Colonic mucosa (tissue), 4 donors: ENCODE measurements around the gene RWDD1. TPM values are rescaled to one million over a fixed set of nuclear protein-coding genes. Genes with fewer than 3 reads are reported as not detected.

Source experiments
- DNase-seq: peaks from one replicate; pipeline ENCODE4 v3.0.0-alpha.2; 2020
- H3K27ac ChIP-seq: fragments of 200-600 bp; one replicate; pipeline ENCODE4 v1.8.0; 2021
- H3K27me3 ChIP-seq: fragments of 200-600 bp; one replicate; pipeline ENCODE4 v1.8.0; 2021
- H3K36me3 ChIP-seq: fragments of 200-600 bp; one replicate; pipeline ENCODE4 v1.8.0; 2021
- H3K4me1 ChIP-seq: fragments of 200-600 bp; one replicate; pipeline ENCODE4 v1.8.0; 2021; ENCODE audit warnings: mild to moderate bottlenecking
- H3K4me3 ChIP-seq: fragments of 200-600 bp; one replicate; pipeline ENCODE4 v1.8.0; 2021
- H3K9ac ChIP-seq, 2 donors: one replicate each; pipeline ENCODE4 v1.7.0; 2013; ENCODE audit warnings: control low read depth in 2 of 2, low read depth in 2 of 2, low read length in 2 of 2
- H3K9me3 ChIP-seq: fragments of 200-600 bp; one replicate; pipeline ENCODE4 v1.8.0; 2021
- intact Hi-C: fragments of 100-400 bp; cut with DNase I; formaldehyde crosslinking; loops from one replicate; pipeline ENCODE4 v1.14.1; 2022
- total RNA-seq, 2 donors: library from RNA; stranded (reverse); fragmentation: NEBNext Ultra II Directional in 1 of 2; extraction: Animal tissue kit (Norgen Biotek cat#: 25700) in 1 of 2; gene quantifications; one replicate each; pipeline ENCODE4 v1.2.1, GENCODE V29; 2021
- TF ChIP-seq, protein P1 (sequence below): fragments of 200-600 bp; IDR thresholded peaks from one replicate; pipeline ENCODE4 v1.8.0; 2022; ENCODE audit warnings: antibody characterized with exemption, mild to moderate bottlenecking
- donor health status: healthy.
- donor health status: DM: no; HTN: no; CAD: no.
- donor health status: DM: no; HTN: no; CAD: no.

Gene RWDD1
- total RNA-seq, 2 donors from 2014 or later: 27.4 to 30.8 TPM

DNA sequence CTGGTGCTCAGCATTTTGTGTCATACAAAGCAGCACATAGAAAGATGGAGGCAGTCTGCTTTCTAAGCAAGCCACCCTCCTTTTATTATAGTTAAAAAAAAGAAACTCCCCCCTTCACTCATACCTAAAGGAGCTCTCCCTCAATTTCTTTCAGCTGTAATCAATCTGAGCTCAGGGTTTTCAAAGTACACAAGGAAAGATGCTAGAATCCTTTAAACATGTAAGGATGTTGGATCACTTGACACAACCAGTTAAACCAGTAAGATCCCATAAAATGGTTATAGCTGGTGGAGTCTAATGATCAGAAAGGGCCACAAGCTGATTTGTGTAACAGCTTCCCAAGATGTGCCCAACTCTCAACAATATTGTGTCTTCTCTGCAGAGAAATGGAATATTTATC is 17.9 kb upstream of the RWDD1 start, which contains the start of gene CALHM4:
CALHM4 (plus strand) TSS at position 301 of the 400 bp plus-strand sequence; CDS start at position 344, 43 bp downstream.
- H3K9me3 ChIP-seq: no peaks in the 10 kb centered on the region
- no peaks in the 10 kb centered on the region for H3K36me3 ChIP-seq
- no peak within 1 kb of the TSS for H3K9ac ChIP-seq
- H3K27ac ChIP-seq: no peak within 1 kb of the TSS
- no peaks in the 10 kb centered on the region for H3K4me1 ChIP-seq
- no peaks in the 10 kb centered on the region for H3K27me3 ChIP-seq
- intact Hi-C loops: no loop called here
- no peak for DNase-seq
- H3K4me3 ChIP-seq: no peak within 1 kb of the TSS
- TF ChIP-seq, protein P1, sequence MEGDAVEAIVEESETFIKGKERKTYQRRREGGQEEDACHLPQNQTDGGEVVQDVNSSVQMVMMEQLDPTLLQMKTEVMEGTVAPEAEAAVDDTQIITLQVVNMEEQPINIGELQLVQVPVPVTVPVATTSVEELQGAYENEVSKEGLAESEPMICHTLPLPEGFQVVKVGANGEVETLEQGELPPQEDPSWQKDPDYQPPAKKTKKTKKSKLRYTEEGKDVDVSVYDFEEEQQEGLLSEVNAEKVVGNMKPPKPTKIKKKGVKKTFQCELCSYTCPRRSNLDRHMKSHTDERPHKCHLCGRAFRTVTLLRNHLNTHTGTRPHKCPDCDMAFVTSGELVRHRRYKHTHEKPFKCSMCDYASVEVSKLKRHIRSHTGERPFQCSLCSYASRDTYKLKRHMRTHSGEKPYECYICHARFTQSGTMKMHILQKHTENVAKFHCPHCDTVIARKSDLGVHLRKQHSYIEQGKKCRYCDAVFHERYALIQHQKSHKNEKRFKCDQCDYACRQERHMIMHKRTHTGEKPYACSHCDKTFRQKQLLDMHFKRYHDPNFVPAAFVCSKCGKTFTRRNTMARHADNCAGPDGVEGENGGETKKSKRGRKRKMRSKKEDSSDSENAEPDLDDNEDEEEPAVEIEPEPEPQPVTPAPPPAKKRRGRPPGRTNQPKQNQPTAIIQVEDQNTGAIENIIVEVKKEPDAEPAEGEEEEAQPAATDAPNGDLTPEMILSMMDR: no peak

DNA sequence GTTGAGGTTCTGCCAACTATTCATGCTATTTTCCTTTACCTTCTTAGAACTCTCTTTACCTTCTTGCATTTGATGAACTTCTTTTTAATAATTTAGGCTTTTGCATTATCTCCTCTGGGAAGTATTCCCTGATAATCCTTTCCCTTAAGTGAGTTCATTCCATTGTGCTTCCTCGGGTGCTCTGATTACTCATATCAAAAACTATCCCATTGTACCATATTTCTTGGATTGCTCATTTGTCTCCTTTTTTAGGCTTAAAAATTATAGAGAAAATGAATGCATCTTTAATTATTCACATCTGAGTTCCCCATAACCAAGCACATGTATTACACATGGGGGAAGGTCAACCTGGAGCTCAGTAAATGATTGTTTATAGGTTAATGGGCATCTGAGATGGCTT is 15.2 kb upstream of the RWDD1 start:
- no peaks in the 10 kb centered on the region for H3K27me3 ChIP-seq
- H3K9me3 ChIP-seq: no peaks in the 10 kb centered on the region
- H3K36me3 ChIP-seq: no peaks in the 10 kb centered on the region
- DNase-seq: no peak
- no peaks in the 10 kb centered on the region for H3K4me1 ChIP-seq
- no peak overlapping the region for H3K27ac ChIP-seq
- intact Hi-C loops: no loop called here
- H3K9ac ChIP-seq: no peak overlapping the region
- H3K4me3 ChIP-seq: no peak overlapping the region
- TF ChIP-seq, protein P1: no peak

DNA sequence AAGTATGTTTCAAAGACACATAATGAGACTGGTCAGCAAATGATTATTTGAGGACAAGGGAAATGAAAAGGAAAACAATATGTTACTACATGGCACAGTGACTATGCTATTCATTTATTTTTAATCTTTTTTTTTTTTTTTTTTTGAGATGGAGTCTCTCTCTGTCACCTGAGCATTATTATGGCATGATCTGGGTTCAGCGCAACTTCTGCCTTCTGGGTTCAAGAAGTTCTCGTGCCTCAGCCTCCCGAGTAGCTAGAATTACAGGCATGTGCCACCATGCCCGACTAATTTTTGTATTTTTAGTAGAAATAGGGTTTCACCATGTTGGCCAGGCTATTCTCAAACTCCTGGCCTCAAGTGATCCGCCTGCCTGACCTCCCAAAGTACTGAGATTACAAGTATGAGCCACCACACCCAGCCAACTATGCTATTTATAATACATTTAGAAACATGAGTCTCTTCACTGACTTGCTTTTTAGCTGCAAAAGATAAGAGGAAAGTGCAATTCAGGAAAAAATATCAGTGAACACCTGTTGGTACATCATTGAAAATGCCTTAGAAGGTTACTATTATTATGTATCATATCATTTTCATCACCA is 14.4 kb upstream of the RWDD1 start:
- Histone ChIP-seq H3K9ac (no peak overlapping the region), H3K9me3 (no peaks in the 10 kb centered on the region), H3K36me3 (no peaks in the 10 kb centered on the region), H3K27me3 (no peaks in the 10 kb centered on the region), H3K4me1 (no peaks in the 10 kb centered on the region), H3K27ac (no peak overlapping the region), H3K4me3 (no peak overlapping the region)
- DNase-seq: no peak
- TF ChIP-seq, protein P1: no peak
- intact Hi-C loops: no loop called here

DNA sequence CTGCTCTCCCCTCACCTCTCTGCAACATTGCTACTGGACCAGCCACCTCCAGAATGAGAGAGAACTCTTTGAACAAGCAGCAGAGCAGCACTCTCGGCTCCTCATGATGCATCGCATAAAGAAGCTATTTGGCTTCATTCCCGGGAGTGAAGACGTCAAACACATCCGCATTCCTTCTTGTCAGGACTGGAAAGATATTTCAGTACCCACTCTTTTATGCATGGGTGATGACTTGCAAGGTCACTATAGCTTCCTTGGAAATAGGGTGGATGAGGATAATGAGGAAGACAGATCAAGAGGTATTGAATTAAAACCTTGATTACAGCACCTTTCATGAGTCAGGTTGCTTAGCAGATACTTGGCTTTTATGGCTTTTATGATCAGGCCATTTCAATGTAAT is 13.4 kb upstream of the RWDD1 start:
- H3K4me3 ChIP-seq: no peak overlapping the region
- no peak for DNase-seq
- H3K9ac ChIP-seq: no peak overlapping the region

DNA sequence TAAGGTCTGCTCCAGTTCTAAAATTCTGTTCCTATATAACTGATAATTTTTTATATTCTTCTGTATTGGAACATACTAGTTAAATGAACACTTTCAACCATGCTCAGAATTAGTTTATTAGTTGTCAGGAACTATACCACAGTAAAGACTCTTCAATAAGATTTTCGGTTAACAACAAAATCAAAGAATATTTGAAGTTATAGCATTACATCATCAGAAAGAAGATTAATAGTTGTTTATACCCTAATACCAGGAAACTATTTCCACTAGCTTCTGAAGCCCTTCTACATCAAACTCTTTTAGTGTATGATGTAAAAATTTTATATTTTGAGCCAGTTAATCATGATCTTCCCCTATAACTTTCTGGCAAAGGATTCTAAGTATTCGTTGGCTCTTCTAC is 11.2 kb upstream of the RWDD1 start:
- Histone ChIP-seq H3K36me3 (no peaks in the 10 kb centered on the region), H3K27ac (no peak overlapping the region), H3K9me3 (no peaks in the 10 kb centered on the region), H3K27me3 (no peaks in the 10 kb centered on the region), H3K9ac (no peak overlapping the region), H3K4me3 (no peak overlapping the region), H3K4me1 (no peaks in the 10 kb centered on the region)
- intact Hi-C loops: no loop called here
- TF ChIP-seq, protein P1: no peak
- no peak for DNase-seq

More for the DNA sequence above, 13.4 kb upstream of the RWDD1 start:
- TF ChIP-seq, protein P1: no peak
- Histone ChIP-seq H3K27me3 (no peaks in the 10 kb centered on the region), H3K27ac (no peak overlapping the region), H3K9me3 (no peaks in the 10 kb centered on the region), H3K36me3 (no peaks in the 10 kb centered on the region), H3K4me1 (no peaks in the 10 kb centered on the region)
- intact Hi-C loops: no loop called here
